Right cardiac atrium (tissue), 5 donors: ENCODE data around the gene ST6GALNAC6. TPM values are rescaled to one million over a fixed set of nuclear protein-coding genes. Genes with fewer than 3 reads are reported as not detected.

Source experiments
- ATAC-seq, 2 donors: fragments of 200-7000 bp; cut with Tn5 transposase; one replicate each; pipeline versions ENCODE4 v1.8.0 to v1.9.1; 2020; ENCODE audit warnings: moderate library complexity in 2 of 2, mild to moderate bottlenecking in 1 of 2
- DNase-seq, 3 donors: peaks; one replicate each; pipeline ENCODE4 v3.0.0-alpha.2; 2020
- H3K27ac ChIP-seq: one replicate; pipeline ENCODE4 v1.5.1; 2013; ENCODE audit warnings: mild to moderate bottlenecking, low read length, control low read depth, moderate library complexity
- H3K27me3 ChIP-seq: one replicate; pipeline ENCODE4 v1.6.1; 2013; ENCODE audit not compliant: control insufficient read depth, insufficient read depth
- H3K4me1 ChIP-seq: one replicate; pipeline ENCODE4 v1.6.1; 2013; ENCODE audit warnings: low read length; ENCODE audit not compliant: control insufficient read depth, insufficient read depth
- H3K4me3 ChIP-seq: one replicate; pipeline ENCODE4 v1.5.1; 2013; ENCODE audit warnings: low read length, control low read depth
- H3K9me3 ChIP-seq: one replicate; pipeline ENCODE4 v1.6.1; 2013; ENCODE audit warnings: low read length; ENCODE audit not compliant: control insufficient read depth
- WGBS: extraction: QIAGEN DNeasy Blood & Tissue Kit; methylation state at CpG from one replicate; pipeline ENCODE4 v1.1.7; 2013; 5-methylcytosine and 5-hydroxymethylcytosine counted together
- intact Hi-C, 4 donors: fragments of 100-400 bp; cut with DNase I; formaldehyde crosslinking; loops; one replicate each; pipeline versions ENCODE4 v1.11.0 to v1.14.0; 2022 to 2023
- polyA plus RNA-seq: library from polyadenylated mRNA; stranded (reverse); fragments of 200-250 nt; gene quantifications from one replicate; pipeline ENCODE4 v1.2.3, GENCODE V29; 2013
- total RNA-seq, 4 donors: library from RNA; stranded (reverse); fragmentation: NEBNext Ultra II Directional; extraction: Animal tissue kit (Norgen Biotek cat#: 25700); gene quantifications; one replicate each; pipeline ENCODE4 v1.2.1, GENCODE V29; 2021
- donor health status: healthy with polysubstance abuse.
- donor health status: DM: no; HTN: yes; CAD: no.
- donor health status: DM: no; HTN: no; CAD: no.
- donor health status: DM: no; HTN: yes; CAD: no; lungs with severe emphysema.
- donor health status: DM: yes; HTN: yes; CAD: no.

The ST6GALNAC6 gene
- total and polyA plus RNA-seq, 5 donors = 55.9 to 73.7 (median 65.1) TPM

DNA sequence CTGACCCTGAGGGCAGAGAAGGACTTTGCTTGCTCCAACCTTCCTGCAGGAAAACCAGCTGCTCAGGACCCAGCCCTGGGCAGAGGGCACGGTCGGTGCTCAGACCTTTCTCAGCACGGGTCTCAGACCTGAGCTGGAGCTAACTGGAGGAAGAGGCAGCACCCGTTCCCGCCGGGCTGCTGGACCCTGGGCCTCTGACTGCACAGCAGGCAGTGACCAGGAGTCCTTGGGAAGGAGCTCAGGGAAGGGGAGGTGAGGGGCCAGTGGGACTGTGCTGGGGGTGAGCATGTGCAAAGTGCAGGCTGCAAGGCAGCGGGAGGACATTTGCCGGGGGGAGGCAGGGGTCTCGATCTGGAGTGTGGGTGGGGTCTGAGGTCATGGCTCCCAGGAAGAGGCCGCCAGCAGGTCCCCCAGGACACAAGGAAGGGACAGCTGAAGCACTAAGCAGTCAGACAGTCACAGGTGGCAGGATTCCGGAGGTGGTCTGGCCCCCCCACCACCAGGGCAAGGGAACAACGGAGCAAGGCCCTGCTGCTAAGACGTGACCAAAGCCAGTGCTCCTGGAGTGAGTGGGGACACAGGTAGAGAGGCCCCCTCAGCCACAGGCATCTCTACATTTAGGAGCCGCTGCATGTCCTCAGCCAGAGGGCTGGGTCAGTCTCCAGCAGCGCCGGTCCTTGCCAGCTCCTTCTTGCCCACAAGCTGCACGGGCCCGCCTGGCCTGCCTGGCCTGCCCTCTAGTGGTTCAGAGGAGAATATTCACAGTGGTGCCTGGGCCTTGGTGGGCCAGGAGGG lies 43.0 kb upstream of the ST6GALNAC6 start:
- intact Hi-C loops = loop anchor here (2.0 to 10.0 kb wide), 6 partner anchors 40 to 175 kb away; partner anchors contain the start of gene EEIG1 (in 1 of the 4)
- Histone ChIP-seq H3K27ac (no peak overlapping the region), H3K27me3 (no peaks in the 10 kb centered on the region), H3K4me3 (no peak overlapping the region), H3K9me3 (no peaks in the 10 kb centered on the region), H3K4me1 (peaks cover 4% of the 10 kb centered on the region)
- ATAC-seq (peak; percentile 43 to 49), DNase-seq (peak; percentile 80 to 94 (median 90))
- WGBS = 59% methylated on average over 18 of the region's 18 CpGs

DNA sequence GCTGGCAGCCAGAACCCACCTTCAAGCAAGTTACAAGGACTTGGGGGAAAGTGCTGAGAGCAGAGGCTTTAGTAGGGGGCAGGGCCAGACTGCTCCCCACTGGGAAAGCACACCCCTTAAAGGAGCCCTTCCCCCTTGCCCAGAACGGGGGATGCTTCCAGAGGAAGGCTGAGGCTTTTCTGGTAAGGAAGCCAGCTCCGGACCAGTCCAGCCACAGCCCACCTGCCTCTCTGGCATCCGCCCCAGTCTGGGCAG lies 42.5 kb upstream of the ST6GALNAC6 start:
- H3K4me3 ChIP-seq = no peak overlapping the region
- peaks cover 4% of the 10 kb centered on the region for H3K4me1 ChIP-seq
- intact Hi-C loops = loop anchor here (2.0 to 10.0 kb wide), 6 partner anchors 40 to 175 kb away; partner anchors contain the start of gene EEIG1 (in 1 of the 4)
- H3K27ac ChIP-seq = no peak overlapping the region
- 61% methylated on average over 3 of the region's 3 CpGs for WGBS
- ATAC-seq (no peak), DNase-seq (no peak)
- H3K9me3 ChIP-seq = no peaks in the 10 kb centered on the region
- H3K27me3 ChIP-seq = no peaks in the 10 kb centered on the region

DNA sequence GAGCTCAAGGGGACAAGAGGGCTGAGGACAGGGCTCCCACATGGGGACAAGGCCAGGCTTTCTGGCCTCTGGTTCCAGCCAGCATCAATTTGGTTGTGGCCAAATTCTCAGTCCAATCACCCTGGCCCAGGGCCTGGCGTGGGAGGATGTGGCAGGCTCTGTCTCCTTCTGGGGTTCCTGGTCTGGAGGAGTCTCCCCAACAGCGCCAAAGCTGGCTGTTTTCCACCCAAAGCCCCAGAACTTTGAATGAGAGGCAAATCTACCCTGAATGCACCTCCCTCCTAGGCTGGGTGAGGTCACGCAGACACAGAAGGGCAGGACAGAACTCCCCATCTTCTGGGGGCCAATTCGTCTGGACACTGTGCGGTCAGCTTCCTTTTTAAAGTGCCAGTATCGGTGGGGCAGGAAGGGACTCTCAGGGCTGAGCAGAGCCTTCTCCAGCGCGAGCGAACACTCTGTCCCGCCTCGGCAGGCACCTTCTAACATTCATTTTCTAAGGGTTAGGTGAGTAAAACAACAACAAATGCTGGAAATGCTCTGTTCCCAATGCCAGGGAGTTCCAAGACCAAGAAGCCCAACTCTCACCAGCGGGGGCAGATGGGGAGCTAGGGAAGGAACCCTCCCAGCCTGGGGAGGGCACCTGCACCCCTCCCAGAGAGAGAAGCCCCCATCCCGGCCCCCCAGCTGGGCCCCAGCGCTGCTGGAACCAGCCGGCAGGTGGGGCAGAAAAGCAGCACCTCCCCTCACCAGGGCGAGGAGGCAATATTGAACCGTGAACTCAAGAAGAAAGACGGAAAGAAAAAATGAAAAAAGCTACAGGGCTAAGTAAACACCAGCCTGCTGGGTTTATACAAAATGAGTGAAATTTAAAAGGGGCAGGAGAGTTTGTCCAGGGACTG lies 41.9 kb upstream of the ST6GALNAC6 start:
- Histone ChIP-seq H3K27me3 (no peaks in the 10 kb centered on the region), H3K4me1 (peaks cover 5% of the 10 kb centered on the region), H3K9me3 (no peaks in the 10 kb centered on the region), H3K27ac (no peak overlapping the region), H3K4me3 (no peak overlapping the region)
- DNase-seq (peak; percentile 52 to 82 (median 72)), ATAC-seq (no peak)
- intact Hi-C loops = loop anchor here (5.0 to 10.0 kb wide), 4 partner anchors 41 to 176 kb away; partner anchors contain the start of gene EEIG1 (in 1 of the 4)
- WGBS = 66% methylated on average over 18 of the region's 18 CpGs

DNA sequence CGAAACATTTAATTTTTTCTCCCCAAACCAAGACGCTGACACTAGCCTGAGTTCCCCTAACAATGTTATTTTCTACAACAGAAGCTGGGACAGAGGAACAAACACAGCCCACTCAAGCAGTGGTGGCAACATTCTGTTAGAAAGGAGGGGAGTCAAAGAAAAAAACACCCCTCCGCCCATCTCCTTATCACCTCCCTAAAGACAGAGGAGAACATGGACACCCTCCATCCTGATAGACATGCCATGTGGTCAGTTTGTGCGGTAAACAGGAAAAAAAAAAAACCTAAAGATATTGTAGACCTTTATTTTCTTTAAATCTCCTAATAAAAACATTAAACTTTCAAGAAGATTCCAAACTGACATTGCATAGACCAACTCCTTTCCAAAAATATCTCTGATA lies 41.2 kb upstream of the ST6GALNAC6 start:
- Histone ChIP-seq H3K4me3 (no peak overlapping the region), H3K27me3 (no peaks in the 10 kb centered on the region), H3K9me3 (no peaks in the 10 kb centered on the region), H3K27ac (no peak overlapping the region), H3K4me1 (peaks cover 9% of the 10 kb centered on the region)
- intact Hi-C loops = loop anchor here (5.0 to 10.0 kb wide), 4 partner anchors 42 to 177 kb away; partner anchors contain the start of gene EEIG1 (in 1 of the 4)
- ATAC-seq (no peak), DNase-seq (no peak)
- WGBS = 79% methylated on average over 4 of the region's 4 CpGs

DNA sequence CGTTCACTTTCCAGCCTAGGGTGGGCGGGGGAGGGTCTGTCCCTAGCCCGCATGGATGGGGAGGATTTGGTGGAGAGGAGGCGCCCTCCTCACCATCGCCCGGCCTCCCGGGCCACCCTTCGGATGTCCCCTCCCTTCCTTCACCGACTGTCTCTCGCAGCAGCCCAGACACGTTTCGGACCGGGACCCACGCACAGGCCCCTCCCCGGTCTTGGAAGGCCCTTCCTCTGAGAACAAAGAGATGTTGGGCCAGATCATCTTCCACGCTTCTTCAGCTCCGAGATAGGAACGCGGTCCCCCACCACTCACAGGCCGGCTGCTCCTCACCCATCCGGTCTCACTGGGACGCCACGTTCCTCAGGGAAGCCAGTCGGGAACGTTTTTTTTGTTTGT lies 38.9 kb upstream of the ST6GALNAC6 start:
- Histone ChIP-seq H3K4me1 (peaks cover 9% of the 10 kb centered on the region), H3K9me3 (no peaks in the 10 kb centered on the region), H3K27ac (peak overlapping the region; percentile 64), H3K27me3 (no peaks in the 10 kb centered on the region), H3K4me3 (peak overlapping the region; percentile 56)
- intact Hi-C loops = no loop called here
- peak; percentile 45 to 56 for ATAC-seq
- WGBS = 21% methylated on average over 25 of the region's 25 CpGs
- peak in 2 of 3 donors; percentile 43 to 81 for DNase-seq

DNA sequence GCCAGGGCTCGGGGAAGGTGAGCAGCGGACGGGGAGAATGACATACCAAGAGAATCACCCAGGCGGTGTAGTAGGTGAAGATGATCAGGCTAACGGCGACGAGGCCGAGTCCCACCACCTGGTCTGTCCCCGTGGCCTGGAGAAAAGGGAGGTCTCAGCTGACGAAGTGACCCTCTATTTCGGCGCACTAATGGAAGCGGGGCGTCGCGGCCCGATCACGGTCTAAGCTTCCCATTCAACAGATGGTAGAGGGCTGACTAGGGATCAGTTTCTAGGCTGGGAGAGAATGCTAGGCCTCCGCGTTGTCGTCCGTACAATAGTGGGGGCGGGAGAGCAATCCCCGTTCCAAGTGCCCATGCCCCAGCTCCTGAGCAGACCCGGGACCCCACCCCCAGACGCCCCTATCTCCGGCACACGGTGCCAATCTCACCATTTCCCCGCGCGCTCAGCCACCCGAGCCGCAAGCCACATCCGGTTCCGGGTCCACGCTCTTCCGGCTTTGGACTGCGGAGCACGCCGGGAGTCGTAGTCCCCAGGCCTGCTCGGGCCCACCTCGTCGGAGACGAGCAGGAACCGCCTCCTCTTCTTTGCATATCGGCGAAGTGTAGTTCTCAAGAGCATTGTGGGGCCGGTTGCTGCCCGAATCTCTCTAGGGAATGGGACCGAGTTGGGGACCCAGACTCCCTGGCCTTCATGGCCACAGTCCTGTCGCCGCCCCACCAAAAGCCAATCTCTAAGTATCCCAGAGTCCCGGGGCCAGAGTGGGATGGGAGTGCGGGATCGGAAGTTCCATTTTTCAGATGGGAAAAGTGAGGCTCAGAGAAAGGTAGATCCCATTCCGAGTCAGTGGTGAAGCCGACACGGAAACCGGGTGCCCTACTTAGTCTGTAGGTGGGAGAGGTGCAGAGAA lies 38.2 kb upstream of the ST6GALNAC6 start, which contains the start of gene DPM2:
Gene DPM2, minus strand, starts transcription at position 467 of the 910 bp plus-strand sequence. Its CDS starts 34 bp downstream, at position 433.
- H3K27ac ChIP-seq = peak within 1 kb of the TSS; percentile 64

DNA sequence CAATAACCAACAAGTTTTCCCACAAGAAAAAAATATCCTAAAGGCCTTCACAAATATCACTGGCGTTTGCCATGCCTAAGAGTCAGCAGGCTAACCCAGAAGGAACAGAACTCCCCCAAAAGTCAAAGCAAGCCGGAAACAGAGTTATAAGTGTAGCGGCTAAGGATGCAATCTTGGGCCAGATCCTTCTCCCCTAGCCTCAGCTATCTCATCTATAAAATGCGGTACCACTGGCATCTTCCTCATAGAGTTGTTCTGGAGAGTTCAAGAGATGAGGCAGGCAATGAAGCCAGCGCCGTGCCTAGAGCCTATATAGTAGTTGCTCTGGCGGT lies 37.6 kb upstream of the ST6GALNAC6 start:
- intact Hi-C loops = no loop called here
- Histone ChIP-seq H3K4me3 (peak overlapping the region; percentile 56), H3K27me3 (no peaks in the 10 kb centered on the region), H3K27ac (no peak overlapping the region), H3K4me1 (peaks cover 9% of the 10 kb centered on the region), H3K9me3 (no peaks in the 10 kb centered on the region)
- DNase-seq (no peak), ATAC-seq (no peak)
- WGBS = 13% methylated on average over 7 of the region's 7 CpGs

More for the DNA sequence above, 38.2 kb upstream of the ST6GALNAC6 start, which contains the start of gene DPM2:
- intact Hi-C loops = no loop called here
- DNase-seq (peak; percentile 88 to 93 (median 93)), ATAC-seq (peak; percentile 89 to 90)
- Histone ChIP-seq H3K27me3 (no peaks in the 10 kb centered on the region), H3K9me3 (no peaks in the 10 kb centered on the region), H3K4me3 (peak within 1 kb of the TSS; percentile 56), H3K4me1 (peaks cover 9% of the 10 kb centered on the region)
- WGBS = 3% methylated on average over 60 of the region's 60 CpGs

DNA sequence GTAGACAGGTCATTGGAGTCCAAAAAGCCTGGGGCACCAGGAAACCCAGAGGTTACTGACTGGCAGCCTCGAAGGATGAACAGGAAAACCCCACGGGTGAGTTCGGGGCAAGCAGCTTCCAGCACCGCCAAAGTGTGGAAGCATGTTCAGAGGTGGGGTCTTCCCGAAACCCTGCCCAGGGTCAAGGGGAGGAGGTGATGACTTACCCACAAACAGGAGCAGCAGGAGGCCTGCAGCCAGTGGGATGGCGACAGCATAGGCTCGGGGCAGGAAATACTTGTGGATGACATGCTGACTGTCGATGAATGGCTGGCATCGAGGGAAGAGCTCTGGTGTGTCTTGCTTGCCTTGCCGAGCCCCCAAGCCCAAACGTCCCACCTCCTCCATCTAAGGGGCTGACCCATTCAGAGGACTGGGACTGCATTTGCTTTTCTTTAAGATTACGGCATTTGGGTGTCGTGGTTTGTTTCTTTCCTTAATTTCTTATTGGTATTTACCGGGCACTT lies 37.0 kb upstream of the ST6GALNAC6 start:
- Histone ChIP-seq H3K27me3 (no peaks in the 10 kb centered on the region), H3K27ac (no peak overlapping the region), H3K4me1 (peaks cover 9% of the 10 kb centered on the region), H3K9me3 (no peaks in the 10 kb centered on the region), H3K4me3 (no peak overlapping the region)
- DNase-seq (peak in 1 of 3 donors; percentile 13), ATAC-seq (no peak)
- WGBS = 65% methylated on average over 14 of the region's 14 CpGs
- intact Hi-C loops = no loop called here

DNA sequence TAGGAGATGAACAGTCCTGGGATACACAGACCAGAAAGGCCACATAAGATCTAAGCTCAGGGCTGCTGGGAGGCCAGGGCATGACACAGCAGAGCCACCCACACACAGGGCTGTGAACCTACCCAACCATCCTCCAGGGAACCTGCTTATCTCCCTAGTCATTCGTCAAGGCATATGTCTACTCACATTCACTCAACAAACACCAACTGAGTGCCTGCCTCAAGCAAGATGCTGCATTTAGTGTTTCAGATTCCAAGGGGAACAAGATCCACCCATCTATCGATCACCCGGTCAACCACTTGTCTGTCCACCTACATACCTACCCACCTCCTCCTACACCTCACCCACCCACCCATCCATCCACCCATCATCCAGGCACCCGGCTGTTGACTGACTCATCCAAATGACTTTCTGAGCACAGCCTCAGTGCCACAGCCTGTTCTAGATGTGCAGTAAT lies 36.4 kb upstream of the ST6GALNAC6 start:
- Histone ChIP-seq H3K4me1 (peaks cover 9% of the 10 kb centered on the region), H3K27me3 (no peaks in the 10 kb centered on the region), H3K4me3 (no peak overlapping the region), H3K27ac (no peak overlapping the region), H3K9me3 (no peaks in the 10 kb centered on the region)
- ATAC-seq (no peak), DNase-seq (no peak)
- intact Hi-C loops = no loop called here
- 71% methylated on average over 4 of the region's 4 CpGs for WGBS

DNA sequence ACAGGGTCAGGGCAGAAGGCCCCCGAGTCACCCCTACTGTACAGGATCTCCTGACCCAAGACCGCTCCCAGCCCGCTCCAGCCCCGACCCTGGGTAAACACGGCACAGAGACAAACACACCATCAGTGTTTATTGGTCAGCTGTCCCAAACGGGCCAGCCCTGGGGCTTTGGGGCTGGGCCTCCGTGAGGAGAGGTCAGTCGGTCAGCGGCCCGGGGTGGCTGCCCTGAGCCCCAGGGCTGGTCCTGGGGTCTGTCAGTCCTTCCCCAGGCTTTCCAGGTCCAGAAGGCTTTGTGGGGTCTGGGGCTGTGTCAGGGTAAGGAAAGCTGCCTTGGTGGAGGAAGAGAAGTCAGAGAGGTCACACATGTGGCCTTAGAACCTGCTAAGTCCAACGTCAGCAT lies 35.6 kb upstream of the ST6GALNAC6 start:
- no peak overlapping the region for H3K4me3 ChIP-seq
- H3K9me3 ChIP-seq = no peaks in the 10 kb centered on the region
- H3K27me3 ChIP-seq = no peaks in the 10 kb centered on the region
- DNase-seq (peak in 1 of 3 donors; percentile 17), ATAC-seq (no peak)
- H3K27ac ChIP-seq = no peak overlapping the region
- peaks cover 12% of the 10 kb centered on the region for H3K4me1 ChIP-seq
- intact Hi-C loops = no loop called here
- whole genome bisulfite sequencing = 72% methylated on average over 11 of the region's 11 CpGs
